Heart left ventricle (tissue), 13 donors: ENCODE data around the gene GNAT1.

Experiments used
- POLR2A ChIP-seq, 2 donors: fragments of 450-650 bp; IDR thresholded peaks; one replicate each; pipeline ENCODE4 v1.6.1; 2017; ENCODE audit warnings: antibody characterized with exemption in 2 of 2, mild to moderate bottlenecking in 2 of 2, moderate library complexity in 2 of 2
- TF ChIP-seq, protein P1 (sequence below), 12 donors: fragments of 200-600 bp; sonication (generic) in 4 of 12; IDR thresholded peaks; one replicate each; pipeline versions ENCODE4 v1.5.0 to v1.8.0; 2018 to 2022; ENCODE audit warnings: antibody characterized with exemption in 12 of 12, mild to moderate bottlenecking in 5 of 12
- donor health status: ischemic (EF 13 %, LVEDD 7.1; RV severe dilation, severe dysfunction).
- donor health status: DM: no; HTN: yes; CAD: no.
- donor health status: DM: no; HTN: no; CAD: no.
- donor health status: ischemic (EF 25% LVEDD 6.9; RV normal size, moderate dysfunction).
- donor health status: ischemic (EF 25% LVEDD 5.7; RV mildly dilated, moderate dysfunction).
- donor health status: ischemic (EF 35%, LVEDD 5.7; RV mildly dilated, moderate dysfunction).
- donor health status: nonischemic (EF 11% LVEDD 7.7; RV severe dilation, severe dysfunction).
- donor health status: DM: yes; HTN: yes; CAD: no.
- donor health status: PGD.
- donor health status: ischemic (EF 29% LVEDD 5.4; RV normal size, mild dysfunction).
- donor health status: nonischemic (EF 23%, LVEDD 6.1; RV moderate dilation, normal function).

DNA sequence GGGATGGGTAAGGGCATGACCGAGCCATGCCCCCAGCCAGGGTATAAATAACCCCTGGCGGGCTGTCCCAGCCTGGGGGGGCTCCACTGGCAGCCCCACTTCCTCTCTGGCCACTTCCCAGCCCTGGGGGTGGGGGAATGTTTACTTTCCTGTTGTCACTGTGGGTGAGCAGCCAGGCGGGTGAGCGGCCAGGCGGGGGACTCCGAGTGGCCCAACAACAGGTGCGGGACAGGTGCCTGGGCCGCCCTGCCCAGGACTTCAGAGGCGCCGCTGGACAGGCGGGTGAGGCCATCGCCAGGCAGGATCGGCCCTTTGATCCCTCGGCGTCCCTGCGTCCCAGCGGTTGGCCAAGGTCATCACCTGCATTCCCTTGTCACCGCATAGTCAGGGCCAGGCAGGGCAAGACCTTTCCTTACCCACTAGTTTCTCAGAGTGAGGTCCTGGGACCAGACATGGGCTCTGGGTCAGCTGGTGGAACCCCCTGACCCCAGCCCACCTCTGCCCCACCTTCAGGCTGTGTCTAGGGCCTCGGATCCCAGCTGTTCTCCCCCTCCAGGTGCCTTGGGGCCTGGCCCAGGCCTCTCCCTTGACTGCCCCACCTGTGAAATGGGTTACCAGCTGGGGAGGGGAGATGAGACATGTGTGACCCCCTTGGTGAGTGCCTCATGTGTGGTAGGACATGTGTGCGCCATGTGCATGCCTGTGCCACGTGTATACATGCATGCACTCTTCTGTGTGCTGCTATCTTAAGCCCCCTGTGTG is 19.7 kb upstream of the GNAT1 start:
- TF ChIP-seq, protein P1, sequence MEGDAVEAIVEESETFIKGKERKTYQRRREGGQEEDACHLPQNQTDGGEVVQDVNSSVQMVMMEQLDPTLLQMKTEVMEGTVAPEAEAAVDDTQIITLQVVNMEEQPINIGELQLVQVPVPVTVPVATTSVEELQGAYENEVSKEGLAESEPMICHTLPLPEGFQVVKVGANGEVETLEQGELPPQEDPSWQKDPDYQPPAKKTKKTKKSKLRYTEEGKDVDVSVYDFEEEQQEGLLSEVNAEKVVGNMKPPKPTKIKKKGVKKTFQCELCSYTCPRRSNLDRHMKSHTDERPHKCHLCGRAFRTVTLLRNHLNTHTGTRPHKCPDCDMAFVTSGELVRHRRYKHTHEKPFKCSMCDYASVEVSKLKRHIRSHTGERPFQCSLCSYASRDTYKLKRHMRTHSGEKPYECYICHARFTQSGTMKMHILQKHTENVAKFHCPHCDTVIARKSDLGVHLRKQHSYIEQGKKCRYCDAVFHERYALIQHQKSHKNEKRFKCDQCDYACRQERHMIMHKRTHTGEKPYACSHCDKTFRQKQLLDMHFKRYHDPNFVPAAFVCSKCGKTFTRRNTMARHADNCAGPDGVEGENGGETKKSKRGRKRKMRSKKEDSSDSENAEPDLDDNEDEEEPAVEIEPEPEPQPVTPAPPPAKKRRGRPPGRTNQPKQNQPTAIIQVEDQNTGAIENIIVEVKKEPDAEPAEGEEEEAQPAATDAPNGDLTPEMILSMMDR (IDR thresholded peaks at IDR 0.05), result no peak
- no peak for TF ChIP-seq POLR2A (IDR thresholded peaks at IDR 0.05)
